WTC11 (cell line): ENCODE measurements around the gene EGLN1.

Source experiments
- ATF1 ChIP-seq: sonication (generic); formaldehyde crosslinking; IDR thresholded peaks from 2 replicates; pipeline ENCODE4 v1.8.1; 2023; ENCODE audit warnings: mild to moderate bottlenecking, moderate library complexity, missing genetic modification reagents
- CBFB ChIP-seq: sonication (generic); formaldehyde crosslinking; IDR thresholded peaks from 2 replicates; pipeline ENCODE4 v1.8.1; 2022; ENCODE audit warnings: mild to moderate bottlenecking, low read depth, missing genetic modification reagents
- ESRRA ChIP-seq: sonication (generic); formaldehyde crosslinking; IDR thresholded peaks from 2 replicates; pipeline ENCODE4 v1.8.1; 2022; ENCODE audit warnings: mild to moderate bottlenecking, missing genetic modification reagents, borderline replicate concordance
- NFATC4 ChIP-seq: fragments of 250-450 bp; sonication (Bioruptor Pico); IDR thresholded peaks from 2 replicates; pipeline ENCODE4 v1.9.0; 2021; ENCODE audit warnings: mild to moderate bottlenecking
- NR1H2 ChIP-seq: sonication (generic); formaldehyde crosslinking; IDR thresholded peaks from 2 replicates; pipeline ENCODE4 v1.9.0; 2021; ENCODE audit warnings: mild to moderate bottlenecking, moderate library complexity, missing genetic modification reagents
- SMAD4 ChIP-seq: sonication (generic); formaldehyde crosslinking; IDR thresholded peaks from 2 replicates; pipeline ENCODE4 v1.8.0; 2022; ENCODE audit warnings: mild to moderate bottlenecking, missing genetic modification reagents
- SP1 ChIP-seq: sonication (generic); formaldehyde crosslinking; conservative IDR thresholded peaks from 2 replicates; pipeline ENCODE4 v1.8.1; 2022; ENCODE audit warnings: missing genetic modification reagents
- TCF7 ChIP-seq: sonication (generic); formaldehyde crosslinking; IDR thresholded peaks from 2 replicates; pipeline ENCODE4 v1.8.0; 2022; ENCODE audit warnings: mild to moderate bottlenecking, low read depth, missing genetic modification reagents, moderate library complexity
- TF ChIP-seq, protein P1 (sequence below): sonication (generic); formaldehyde crosslinking; IDR thresholded peaks from 2 replicates; pipeline ENCODE4 v1.8.1; 2022; ENCODE audit warnings: low read depth, missing genetic modification reagents, borderline replicate concordance
- TF ChIP-seq, protein P2 (sequence below): fragments of 200-600 bp; IDR thresholded peaks from 2 replicates; pipeline ENCODE4 v1.8.0; 2022; ENCODE audit warnings: antibody characterized with exemption
- TF ChIP-seq, protein P3 (sequence below): sonication (generic); formaldehyde crosslinking; IDR thresholded peaks from 2 replicates; pipeline ENCODE4 v1.8.1; 2022; ENCODE audit warnings: mild to moderate bottlenecking, moderate library complexity, missing genetic modification reagents
- TF ChIP-seq, protein P4 (sequence below): sonication (generic); formaldehyde crosslinking; IDR thresholded peaks from 2 replicates; pipeline ENCODE4 v1.8.1; 2023; ENCODE audit warnings: mild to moderate bottlenecking, moderate library complexity, missing genetic modification reagents

DNA sequence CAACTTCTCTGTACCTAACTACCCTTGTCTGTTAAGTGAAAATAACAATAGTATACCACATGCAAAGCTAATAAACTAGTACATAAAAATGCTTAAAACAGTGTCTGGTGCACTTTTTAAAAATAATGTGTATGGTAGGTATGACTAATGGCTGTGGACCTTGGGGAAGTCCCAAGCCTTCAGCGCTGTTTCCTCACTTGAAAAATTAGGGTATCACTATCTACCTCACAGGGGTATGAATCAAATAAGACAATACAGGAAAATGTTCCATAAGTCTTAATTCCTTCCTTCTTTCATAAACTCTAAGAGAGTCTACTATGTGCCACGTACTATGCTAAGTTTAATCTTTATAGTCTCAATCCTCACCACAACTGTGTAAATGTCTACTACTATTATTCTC is 32.0 kb downstream of the EGLN1 start:
- TF ChIP-seq, protein P1, sequence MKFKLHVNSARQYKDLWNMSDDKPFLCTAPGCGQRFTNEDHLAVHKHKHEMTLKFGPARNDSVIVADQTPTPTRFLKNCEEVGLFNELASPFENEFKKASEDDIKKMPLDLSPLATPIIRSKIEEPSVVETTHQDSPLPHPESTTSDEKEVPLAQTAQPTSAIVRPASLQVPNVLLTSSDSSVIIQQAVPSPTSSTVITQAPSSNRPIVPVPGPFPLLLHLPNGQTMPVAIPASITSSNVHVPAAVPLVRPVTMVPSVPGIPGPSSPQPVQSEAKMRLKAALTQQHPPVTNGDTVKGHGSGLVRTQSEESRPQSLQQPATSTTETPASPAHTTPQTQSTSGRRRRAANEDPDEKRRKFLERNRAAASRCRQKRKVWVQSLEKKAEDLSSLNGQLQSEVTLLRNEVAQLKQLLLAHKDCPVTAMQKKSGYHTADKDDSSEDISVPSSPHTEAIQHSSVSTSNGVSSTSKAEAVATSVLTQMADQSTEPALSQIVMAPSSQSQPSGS (CRISPR knock-in tag), result no peak
- TF ChIP-seq SP1 (CRISPR knock-in tag) (no peak), SMAD4 (CRISPR knock-in tag) (no peak), NR1H2 (CRISPR knock-in tag) (no peak), TCF7 (CRISPR knock-in tag) (no peak), NFATC4 (no peak), CBFB (no peak), ATF1 (CRISPR knock-in tag) (no peak), ESRRA (CRISPR knock-in tag) (no peak)
- TF ChIP-seq, protein P2, sequence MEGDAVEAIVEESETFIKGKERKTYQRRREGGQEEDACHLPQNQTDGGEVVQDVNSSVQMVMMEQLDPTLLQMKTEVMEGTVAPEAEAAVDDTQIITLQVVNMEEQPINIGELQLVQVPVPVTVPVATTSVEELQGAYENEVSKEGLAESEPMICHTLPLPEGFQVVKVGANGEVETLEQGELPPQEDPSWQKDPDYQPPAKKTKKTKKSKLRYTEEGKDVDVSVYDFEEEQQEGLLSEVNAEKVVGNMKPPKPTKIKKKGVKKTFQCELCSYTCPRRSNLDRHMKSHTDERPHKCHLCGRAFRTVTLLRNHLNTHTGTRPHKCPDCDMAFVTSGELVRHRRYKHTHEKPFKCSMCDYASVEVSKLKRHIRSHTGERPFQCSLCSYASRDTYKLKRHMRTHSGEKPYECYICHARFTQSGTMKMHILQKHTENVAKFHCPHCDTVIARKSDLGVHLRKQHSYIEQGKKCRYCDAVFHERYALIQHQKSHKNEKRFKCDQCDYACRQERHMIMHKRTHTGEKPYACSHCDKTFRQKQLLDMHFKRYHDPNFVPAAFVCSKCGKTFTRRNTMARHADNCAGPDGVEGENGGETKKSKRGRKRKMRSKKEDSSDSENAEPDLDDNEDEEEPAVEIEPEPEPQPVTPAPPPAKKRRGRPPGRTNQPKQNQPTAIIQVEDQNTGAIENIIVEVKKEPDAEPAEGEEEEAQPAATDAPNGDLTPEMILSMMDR, result no peak
- TF ChIP-seq, protein P3, sequence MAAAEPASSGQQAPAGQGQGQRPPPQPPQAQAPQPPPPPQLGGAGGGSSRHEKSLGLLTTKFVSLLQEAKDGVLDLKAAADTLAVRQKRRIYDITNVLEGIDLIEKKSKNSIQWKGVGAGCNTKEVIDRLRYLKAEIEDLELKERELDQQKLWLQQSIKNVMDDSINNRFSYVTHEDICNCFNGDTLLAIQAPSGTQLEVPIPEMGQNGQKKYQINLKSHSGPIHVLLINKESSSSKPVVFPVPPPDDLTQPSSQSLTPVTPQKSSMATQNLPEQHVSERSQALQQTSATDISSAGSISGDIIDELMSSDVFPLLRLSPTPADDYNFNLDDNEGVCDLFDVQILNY (CRISPR knock-in tag), result no peak
- TF ChIP-seq, protein P4, sequence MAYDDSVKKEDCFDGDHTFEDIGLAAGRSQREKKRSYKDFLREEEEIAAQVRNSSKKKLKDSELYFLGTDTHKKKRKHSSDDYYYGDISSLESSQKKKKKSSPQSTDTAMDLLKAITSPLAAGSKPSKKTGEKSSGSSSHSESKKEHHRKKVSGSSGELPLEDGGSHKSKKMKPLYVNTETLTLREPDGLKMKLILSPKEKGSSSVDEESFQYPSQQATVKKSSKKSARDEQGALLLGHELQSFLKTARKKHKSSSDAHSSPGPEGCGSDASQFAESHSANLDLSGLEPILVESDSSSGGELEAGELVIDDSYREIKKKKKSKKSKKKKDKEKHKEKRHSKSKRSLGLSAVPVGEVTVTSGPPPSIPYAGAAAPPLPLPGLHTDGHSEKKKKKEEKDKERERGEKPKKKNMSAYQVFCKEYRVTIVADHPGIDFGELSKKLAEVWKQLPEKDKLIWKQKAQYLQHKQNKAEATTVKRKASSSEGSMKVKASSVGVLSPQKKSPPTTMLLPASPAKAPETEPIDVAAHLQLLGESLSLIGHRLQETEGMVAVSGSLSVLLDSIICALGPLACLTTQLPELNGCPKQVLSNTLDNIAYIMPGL (CRISPR knock-in tag), result no peak
